ENCODE results near the gene CDH13.
"Not testable (repeated sequence)": the region's sequence is repeated elsewhere in the genome, so short reads cannot be mapped to it uniquely, and the experiment has no call there.

The CDH13 gene

DNA sequence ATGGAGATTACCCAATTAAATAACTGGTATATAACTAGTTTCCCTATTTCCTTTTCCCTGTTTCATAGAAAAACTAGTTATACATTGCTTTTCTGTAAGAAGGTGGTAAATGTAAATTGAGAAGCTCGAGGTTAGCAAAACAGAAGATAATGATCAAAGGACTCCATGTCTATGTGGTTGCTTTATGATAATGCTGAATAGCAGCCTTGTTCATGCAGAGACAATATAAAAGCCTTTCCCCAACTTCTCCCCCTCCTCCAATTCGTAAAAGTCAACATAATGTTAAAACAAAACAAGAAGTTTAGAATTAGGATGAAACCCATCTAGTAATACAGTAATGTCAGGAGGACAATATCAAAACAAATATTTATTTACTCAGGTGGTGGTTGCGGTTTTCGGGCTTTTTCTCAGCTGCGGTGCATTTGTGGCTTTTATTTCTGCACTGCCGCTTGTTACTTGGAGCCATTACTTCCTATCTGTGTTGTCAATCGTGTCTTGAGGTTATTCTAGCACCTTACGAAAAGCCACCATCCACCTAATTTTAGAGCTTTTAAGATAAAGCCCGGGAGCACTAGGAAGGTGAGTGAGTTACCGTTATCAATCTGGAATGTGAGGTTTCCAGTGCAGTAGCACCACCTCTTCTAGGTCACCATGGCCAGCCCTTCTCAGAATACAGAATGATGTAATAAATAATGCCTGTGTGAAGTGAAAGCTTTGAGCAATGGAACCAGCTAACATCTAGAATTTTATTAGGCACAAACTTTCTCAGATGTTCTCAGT lies 297.5 kb downstream of the CDH13 start:
- no peak overlapping the region for H2BK5ac ChIP-seq (ENCODE audit: low read depth, low read length, poor library complexity)
- H4K91ac ChIP-seq (ENCODE audit: low read depth, low read length) = no peak overlapping the region
- no peak overlapping the region for H3K14ac ChIP-seq (ENCODE audit: low read length)
- H2BK120ac ChIP-seq (ENCODE audit: insufficient read depth, low read length, poor library complexity) = no peak overlapping the region
- no peak overlapping the region for H2AK5ac ChIP-seq (ENCODE audit: low read length)
- no peak overlapping the region for H2BK12ac ChIP-seq (ENCODE audit: low read length)
- DNase-seq = no peak
- no peaks in the 10 kb centered on the region for H3K36me3 ChIP-seq (ENCODE audit: control insufficient read depth in 1 of 2, insufficient read depth in 2 of 2, low read length in 2 of 2)
- no peaks in the 10 kb centered on the region for H3K27me3 ChIP-seq (ENCODE audit: insufficient read depth, low read length)
- no peak overlapping the region for H3K4ac ChIP-seq (ENCODE audit: low read depth, low read length)
- no peaks in the 10 kb centered on the region for H3K79me2 ChIP-seq (ENCODE audit: control insufficient read depth, insufficient read depth, low read length, poor library complexity)
- no peaks in the 10 kb centered on the region for H3K9me3 ChIP-seq (ENCODE audit: insufficient read depth, low read depth, low read length)
- H3K23ac ChIP-seq (ENCODE audit: low read length) = no peak overlapping the region
- WGBS (ENCODE audit: extremely low coverage, insufficient coverage, insufficient read length) = no CpG with 5 or more reads among the region's 10 CpGs
- H4K12ac ChIP-seq (ENCODE audit: low read depth, low read length) = no peak overlapping the region
- no peak overlapping the region for H3K27ac ChIP-seq (ENCODE audit: low read depth, low read length)
- no peak overlapping the region for H3K4me3 ChIP-seq (ENCODE audit: low read depth, low read length)
- H3K9ac ChIP-seq (ENCODE audit: low read length) = no peak overlapping the region
- no peak overlapping the region for H2AFZ ChIP-seq (ENCODE audit: insufficient read depth, low read length, poor library complexity)
- H4K8ac ChIP-seq (ENCODE audit: low read depth, low read length) = no peak overlapping the region
- no peaks in the 10 kb centered on the region for H3K79me1 ChIP-seq (ENCODE audit: low read length)
- H3K18ac ChIP-seq (ENCODE audit: low read length) = no peak overlapping the region
- H3K4me1 ChIP-seq (ENCODE audit: control insufficient read depth in 1 of 2, insufficient read depth in 2 of 2, low read length in 2 of 2) = no peaks in the 10 kb centered on the region
- H3K4me2 ChIP-seq (ENCODE audit: low read length) = no peak overlapping the region

DNA sequence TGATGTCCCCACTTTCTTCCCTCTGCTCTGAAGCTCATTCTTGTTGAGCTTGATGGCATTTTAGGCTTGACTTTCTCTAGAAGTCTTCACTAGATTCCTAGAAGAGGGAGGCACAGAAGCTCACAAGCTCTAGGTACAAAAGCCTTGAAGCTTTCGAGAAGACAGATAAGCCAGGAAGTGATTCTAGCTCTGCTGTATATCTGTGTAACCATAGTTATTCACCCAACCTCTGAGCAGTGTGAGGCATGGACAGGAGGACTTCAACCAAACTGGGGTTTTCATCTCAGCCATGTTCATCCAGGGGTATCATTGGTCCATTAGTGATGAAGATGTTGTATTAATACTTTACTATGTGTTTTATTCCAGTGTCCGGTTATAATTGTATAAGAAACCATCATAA lies 299.7 kb downstream of the CDH13 start:
- Histone ChIP-seq H4K91ac (ENCODE audit: low read depth, low read length) (no peak overlapping the region), H4K12ac (ENCODE audit: low read depth, low read length) (no peak overlapping the region), H3K9ac (ENCODE audit: low read length) (no peak overlapping the region), H2BK12ac (ENCODE audit: low read length) (no peak overlapping the region), H3K4ac (ENCODE audit: low read depth, low read length) (no peak overlapping the region), H3K4me1 (ENCODE audit: control insufficient read depth in 1 of 2, insufficient read depth in 2 of 2, low read length in 2 of 2) (no peaks in the 10 kb centered on the region), H3K18ac (ENCODE audit: low read length) (no peak overlapping the region), H4K8ac (ENCODE audit: low read depth, low read length) (no peak overlapping the region), H3K27me3 (ENCODE audit: insufficient read depth, low read length) (no peaks in the 10 kb centered on the region), H2AFZ (ENCODE audit: insufficient read depth, low read length, poor library complexity) (no peak overlapping the region), H3K79me1 (ENCODE audit: low read length) (no peaks in the 10 kb centered on the region), H3K14ac (ENCODE audit: low read length) (no peak overlapping the region), H3K4me2 (ENCODE audit: low read length) (no peak overlapping the region), H3K23ac (ENCODE audit: low read length) (no peak overlapping the region), H2BK120ac (ENCODE audit: insufficient read depth, low read length, poor library complexity) (no peak overlapping the region), H3K27ac (ENCODE audit: low read depth, low read length) (no peak overlapping the region), H2AK5ac (ENCODE audit: low read length) (no peak overlapping the region), H2BK5ac (ENCODE audit: low read depth, low read length, poor library complexity) (no peak overlapping the region), H3K4me3 (ENCODE audit: low read depth, low read length) (no peak overlapping the region), H3K36me3 (ENCODE audit: control insufficient read depth in 1 of 2, insufficient read depth in 2 of 2, low read length in 2 of 2) (no peaks in the 10 kb centered on the region), H3K79me2 (ENCODE audit: control insufficient read depth, insufficient read depth, low read length, poor library complexity) (no peaks in the 10 kb centered on the region), H3K9me3 (ENCODE audit: insufficient read depth, low read depth, low read length) (no peaks in the 10 kb centered on the region)
- no CpG with 5 or more reads among the region's 2 CpGs for WGBS (ENCODE audit: extremely low coverage, insufficient coverage, insufficient read length)
- no peak for DNase-seq

DNA sequence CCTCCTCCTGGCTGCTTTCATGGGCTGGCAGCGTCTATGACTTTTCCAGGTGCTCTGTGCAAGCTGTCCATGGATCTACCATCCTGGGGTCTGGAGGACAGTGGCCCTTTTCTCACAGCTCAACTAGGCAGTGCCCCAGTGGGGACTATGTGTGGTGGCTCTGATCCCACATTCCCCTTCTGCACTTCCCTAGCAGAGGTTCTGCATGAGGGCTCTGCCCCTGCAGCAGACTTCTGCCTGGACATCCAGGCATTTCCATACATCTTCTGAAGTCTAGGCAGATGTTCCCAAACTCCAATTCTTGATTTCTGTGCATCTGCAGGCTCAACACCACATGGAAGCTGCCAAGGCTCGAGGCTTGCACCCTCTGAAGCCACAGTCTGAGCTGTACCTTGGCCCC lies 307.2 kb downstream of the CDH13 start:
- not testable (repeated sequence) for H3K9me3 ChIP-seq (ENCODE audit: insufficient read depth, low read depth, low read length); H3K36me3 ChIP-seq (ENCODE audit: control insufficient read depth in 1 of 2, insufficient read depth in 2 of 2, low read length in 2 of 2); H3K4me3 ChIP-seq (ENCODE audit: low read depth, low read length); H3K23ac ChIP-seq (ENCODE audit: low read length); H4K12ac ChIP-seq (ENCODE audit: low read depth, low read length); H2BK120ac ChIP-seq (ENCODE audit: insufficient read depth, low read length, poor library complexity); H3K4ac ChIP-seq (ENCODE audit: low read depth, low read length); H2AK5ac ChIP-seq (ENCODE audit: low read length); H3K27ac ChIP-seq (ENCODE audit: low read depth, low read length); H2BK5ac ChIP-seq (ENCODE audit: low read depth, low read length, poor library complexity); H3K9ac ChIP-seq (ENCODE audit: low read length); H3K79me1 ChIP-seq (ENCODE audit: low read length); H4K91ac ChIP-seq (ENCODE audit: low read depth, low read length); H2AFZ ChIP-seq (ENCODE audit: insufficient read depth, low read length, poor library complexity); H3K4me2 ChIP-seq (ENCODE audit: low read length); H4K8ac ChIP-seq (ENCODE audit: low read depth, low read length); H2BK12ac ChIP-seq (ENCODE audit: low read length); H3K14ac ChIP-seq (ENCODE audit: low read length); DNase-seq; H3K27me3 ChIP-seq (ENCODE audit: insufficient read depth, low read length); H3K79me2 ChIP-seq (ENCODE audit: control insufficient read depth, insufficient read depth, low read length, poor library complexity); H3K18ac ChIP-seq (ENCODE audit: low read length); H3K4me1 ChIP-seq (ENCODE audit: control insufficient read depth in 1 of 2, insufficient read depth in 2 of 2, low read length in 2 of 2)
- no CpG with 5 or more reads among the region's 2 CpGs for WGBS (ENCODE audit: extremely low coverage, insufficient coverage, insufficient read length)

DNA sequence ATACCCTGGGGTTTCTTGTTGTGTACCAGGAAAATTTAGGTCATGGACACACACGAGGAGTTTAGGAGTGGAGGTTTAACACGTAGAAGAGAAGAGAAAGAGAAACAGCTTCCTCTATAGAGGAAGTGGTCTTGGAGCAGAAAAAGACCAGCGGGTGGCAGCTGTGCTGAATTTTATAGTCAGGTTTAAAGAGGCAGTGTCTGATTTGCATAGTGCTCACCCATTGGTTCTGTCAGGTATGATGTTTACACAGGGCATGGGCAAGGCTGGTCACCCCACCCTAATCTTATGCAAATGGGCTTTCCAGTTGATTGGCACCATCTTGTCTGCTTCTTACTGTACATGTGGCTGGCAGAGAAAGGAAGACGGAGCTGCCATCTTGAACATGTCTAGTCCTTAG lies 309.0 kb downstream of the CDH13 start:
- Histone ChIP-seq H3K4me2 (ENCODE audit: low read length) (no peak overlapping the region), H3K27me3 (ENCODE audit: insufficient read depth, low read length) (no peaks in the 10 kb centered on the region)

More for the DNA sequence above, 309.0 kb downstream of the CDH13 start:
- no peaks in the 10 kb centered on the region for H3K79me1 ChIP-seq (ENCODE audit: low read length)
- no peak overlapping the region for H2AFZ ChIP-seq (ENCODE audit: insufficient read depth, low read length, poor library complexity)
- no peaks in the 10 kb centered on the region for H3K79me2 ChIP-seq (ENCODE audit: control insufficient read depth, insufficient read depth, low read length, poor library complexity)
- H4K8ac ChIP-seq (ENCODE audit: low read depth, low read length) = no peak overlapping the region
- H3K9me3 ChIP-seq (ENCODE audit: insufficient read depth, low read depth, low read length) = peaks cover 5% of the 10 kb centered on the region
- H3K9ac ChIP-seq (ENCODE audit: low read length) = no peak overlapping the region
- H3K18ac ChIP-seq (ENCODE audit: low read length) = no peak overlapping the region
- H2BK5ac ChIP-seq (ENCODE audit: low read depth, low read length, poor library complexity) = no peak overlapping the region
- no peak overlapping the region for H3K14ac ChIP-seq (ENCODE audit: low read length)
- no peak overlapping the region for H3K4ac ChIP-seq (ENCODE audit: low read depth, low read length)
- H4K12ac ChIP-seq (ENCODE audit: low read depth, low read length) = no peak overlapping the region
- H2BK12ac ChIP-seq (ENCODE audit: low read length) = no peak overlapping the region
- no CpG with 5 or more reads among the region's 4 CpGs for WGBS (ENCODE audit: extremely low coverage, insufficient coverage, insufficient read length)
- no peak overlapping the region for H3K27ac ChIP-seq (ENCODE audit: low read depth, low read length)
- no peak for DNase-seq
- no peak overlapping the region for H4K91ac ChIP-seq (ENCODE audit: low read depth, low read length)
- no peaks in the 10 kb centered on the region for H3K36me3 ChIP-seq (ENCODE audit: control insufficient read depth in 1 of 2, insufficient read depth in 2 of 2, low read length in 2 of 2)
- H2BK120ac ChIP-seq (ENCODE audit: insufficient read depth, low read length, poor library complexity) = no peak overlapping the region
- no peak overlapping the region for H3K4me3 ChIP-seq (ENCODE audit: low read depth, low read length)
- no peaks in the 10 kb centered on the region for H3K4me1 ChIP-seq (ENCODE audit: control insufficient read depth in 1 of 2, insufficient read depth in 2 of 2, low read length in 2 of 2)
- H3K23ac ChIP-seq (ENCODE audit: low read length) = no peak overlapping the region
- no peak overlapping the region for H2AK5ac ChIP-seq (ENCODE audit: low read length)

All from trophoblast cell (in vitro differentiated cells and primary cell).